GM20000 (cell line): ENCODE results near the gene RBBP9.

Source experiments
- DNase-seq: peaks from one replicate; pipeline ENCODE4 v3.0.0; 2012; ENCODE audit warnings: low spot score
- TF ChIP-seq, protein P1 (sequence below): IDR thresholded peaks from 2 replicates; pipeline ENCODE4 v1.5.1; 2012; ENCODE audit warnings: mild to moderate bottlenecking, control low read depth; ENCODE audit errors: extremely low read depth, missing control alignments

The RBBP9 gene

DNA sequence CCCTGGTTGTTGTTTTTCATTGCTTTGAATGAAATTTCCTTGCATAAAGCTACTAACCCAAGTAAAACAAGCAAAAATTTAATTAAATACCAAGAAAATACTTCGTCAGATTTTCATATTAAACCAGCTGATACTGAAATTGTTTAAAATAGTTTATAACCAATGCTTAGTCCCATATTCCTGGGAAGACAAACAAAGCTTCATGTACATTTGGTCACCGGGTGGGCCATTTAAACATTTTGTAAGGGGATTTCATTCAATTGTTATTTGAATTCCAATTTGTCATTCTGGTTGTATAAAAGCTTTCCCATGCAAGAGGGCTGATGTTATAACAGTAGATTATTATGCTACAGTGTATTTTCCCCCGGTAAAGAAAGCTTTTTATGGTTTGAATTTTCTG lies 578 bp upstream of the RBBP9 start:
- TF ChIP-seq, protein P1, sequence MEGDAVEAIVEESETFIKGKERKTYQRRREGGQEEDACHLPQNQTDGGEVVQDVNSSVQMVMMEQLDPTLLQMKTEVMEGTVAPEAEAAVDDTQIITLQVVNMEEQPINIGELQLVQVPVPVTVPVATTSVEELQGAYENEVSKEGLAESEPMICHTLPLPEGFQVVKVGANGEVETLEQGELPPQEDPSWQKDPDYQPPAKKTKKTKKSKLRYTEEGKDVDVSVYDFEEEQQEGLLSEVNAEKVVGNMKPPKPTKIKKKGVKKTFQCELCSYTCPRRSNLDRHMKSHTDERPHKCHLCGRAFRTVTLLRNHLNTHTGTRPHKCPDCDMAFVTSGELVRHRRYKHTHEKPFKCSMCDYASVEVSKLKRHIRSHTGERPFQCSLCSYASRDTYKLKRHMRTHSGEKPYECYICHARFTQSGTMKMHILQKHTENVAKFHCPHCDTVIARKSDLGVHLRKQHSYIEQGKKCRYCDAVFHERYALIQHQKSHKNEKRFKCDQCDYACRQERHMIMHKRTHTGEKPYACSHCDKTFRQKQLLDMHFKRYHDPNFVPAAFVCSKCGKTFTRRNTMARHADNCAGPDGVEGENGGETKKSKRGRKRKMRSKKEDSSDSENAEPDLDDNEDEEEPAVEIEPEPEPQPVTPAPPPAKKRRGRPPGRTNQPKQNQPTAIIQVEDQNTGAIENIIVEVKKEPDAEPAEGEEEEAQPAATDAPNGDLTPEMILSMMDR = no peak
- DNase-seq = no peak

DNA sequence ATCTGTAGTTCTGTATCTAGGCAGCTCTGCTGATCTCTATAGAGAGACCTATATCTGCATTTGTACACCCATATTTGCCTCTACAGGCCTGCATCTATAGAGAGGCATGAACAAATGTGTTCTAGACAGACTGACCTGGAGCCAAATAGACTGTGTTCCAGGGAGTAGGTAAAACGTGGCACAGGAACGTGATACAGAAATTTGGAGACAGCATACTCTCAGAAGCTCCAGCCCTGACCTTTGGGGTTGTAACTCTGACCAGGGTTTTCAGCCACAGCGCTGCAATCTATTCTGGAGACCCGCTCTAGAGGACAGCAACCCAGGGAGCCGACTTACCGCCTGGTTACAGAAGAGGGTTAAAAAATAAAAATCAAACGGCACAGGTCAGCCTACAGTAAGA lies 983 bp downstream of the RBBP9 start:
- no peak for DNase-seq
- TF ChIP-seq, protein P1 = no peak

DNA sequence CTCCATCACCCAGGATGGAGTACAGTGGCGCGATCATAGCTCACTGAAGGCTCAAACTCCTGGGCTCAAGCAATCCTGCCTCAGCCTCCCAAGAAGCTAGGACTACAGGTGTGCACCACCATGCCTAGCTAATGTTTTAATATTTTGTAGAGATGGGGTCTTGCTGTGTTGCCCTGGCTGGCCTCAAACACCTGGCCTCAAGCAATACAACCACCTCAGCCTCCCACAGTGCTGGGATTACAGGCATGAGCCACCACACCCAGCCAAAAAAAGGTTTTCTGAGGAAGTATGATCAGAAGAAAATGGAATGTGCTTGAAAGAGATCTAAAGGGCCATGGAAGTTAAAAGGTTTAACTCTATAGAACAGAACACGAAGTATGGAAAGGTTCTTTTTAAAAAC lies 8.7 kb downstream of the RBBP9 start:
- TF ChIP-seq, protein P1 = no peak
- DNase-seq = no peak

DNA sequence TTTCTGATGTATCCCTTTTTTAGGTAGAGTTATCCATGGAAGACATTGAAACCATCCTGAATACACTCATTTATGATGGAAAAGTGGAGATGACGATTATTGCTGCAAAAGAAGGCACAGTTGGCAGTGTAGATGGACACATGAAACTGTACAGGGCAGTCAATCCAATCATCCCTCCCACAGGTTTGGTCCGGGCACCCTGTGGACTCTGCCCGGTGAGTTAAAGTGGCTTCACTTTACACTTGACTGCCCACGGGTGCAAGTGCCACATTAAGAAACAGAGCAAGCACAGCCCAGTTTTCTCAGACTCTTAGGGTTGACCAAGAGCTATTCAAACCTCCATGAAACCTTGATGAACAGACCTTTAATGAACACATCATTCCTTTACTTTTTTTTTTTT lies 15.4 kb downstream of the RBBP9 start:
- no peak for DNase-seq
- TF ChIP-seq, protein P1 = no peak

- DNase-seq = no peak
- TF ChIP-seq, protein P1 = no peak
Measured at GRCh38 chr20:18477821-18478220, 19.2 kb downstream of the RBBP9 start.

DNA sequence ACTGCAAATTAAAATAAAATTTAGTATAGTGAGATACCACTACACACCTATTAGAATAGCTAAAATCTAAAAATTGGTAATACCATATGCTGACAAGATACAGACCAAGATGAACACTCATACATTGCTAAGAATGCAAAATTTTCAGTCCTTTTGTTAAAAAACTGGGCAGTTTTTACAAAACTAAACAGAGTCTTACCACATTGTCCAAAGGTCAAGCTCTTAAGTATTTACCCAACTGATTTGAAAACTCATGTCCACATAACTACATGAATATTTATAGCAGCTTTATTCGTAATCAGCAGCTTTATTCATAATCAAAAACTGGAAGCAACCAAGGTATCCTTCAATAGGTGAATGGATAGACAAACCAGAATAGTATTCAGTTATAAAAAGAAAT lies 19.8 kb downstream of the RBBP9 start:
- no peak for DNase-seq
- TF ChIP-seq, protein P1 = no peak

DNA sequence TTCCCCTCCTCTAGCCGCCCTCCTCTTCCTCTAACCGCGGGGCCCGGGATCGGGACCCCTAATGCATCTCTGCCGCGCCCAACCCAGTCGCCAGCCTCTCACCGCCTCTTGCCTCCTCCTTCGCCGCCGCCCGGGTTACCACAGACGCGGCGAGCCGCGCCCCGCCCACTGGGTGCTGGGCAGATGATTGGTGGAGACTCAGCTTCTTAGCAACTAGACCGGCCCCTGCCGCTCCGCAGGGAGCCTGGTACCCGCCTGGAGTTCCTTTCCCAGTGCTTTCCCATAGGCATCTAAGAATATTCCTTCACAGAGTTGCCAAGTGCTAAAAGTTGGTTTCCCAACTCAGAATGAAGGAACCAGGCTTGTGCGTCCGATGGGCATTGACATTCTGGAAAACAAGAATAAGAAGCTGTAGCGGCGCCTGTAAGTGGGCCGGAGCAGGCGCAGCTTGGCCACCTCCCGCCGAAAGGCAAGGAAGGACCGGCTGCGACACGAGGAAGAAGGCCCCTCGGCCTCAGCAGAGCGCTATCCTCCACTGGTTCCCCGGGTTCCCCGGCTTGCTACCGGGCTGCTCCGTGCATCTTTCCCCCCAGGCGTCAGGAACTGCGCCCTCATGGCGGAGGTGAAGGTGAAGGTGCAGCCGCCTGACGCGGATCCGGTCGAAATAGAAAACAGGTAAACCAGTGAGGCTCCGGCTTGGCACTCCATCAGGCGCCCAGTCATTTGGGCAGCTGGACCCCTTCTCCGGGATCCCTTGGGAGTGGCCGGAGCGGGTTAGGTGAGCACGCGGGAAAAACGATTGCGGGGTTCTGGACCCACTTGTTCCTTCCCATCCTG lies 29.9 kb downstream of the RBBP9 start, which contains the start of the genes DZANK1 and POLR3F:
TSS of gene DZANK1 (minus strand) at position 137 of the 837 bp plus-strand sequence. CDS start 1,672 bp downstream, outside the sequence.
TSS of gene POLR3F (plus strand) at position 497 of the 837 bp plus-strand sequence. CDS start at position 614, 117 bp downstream.
- TF ChIP-seq, protein P1 = no peak

More for the DNA sequence above, 29.9 kb downstream of the RBBP9 start, which contains the start of the genes DZANK1 and POLR3F:
- peak; percentile 93 for DNase-seq
